HAP-1 (cell line): ENCODE data around the gene IFI30.
"Not testable (repeated sequence)": the region's sequence is repeated elsewhere in the genome, so short reads cannot be mapped to it uniquely, and the experiment has no call there.

Experiments
- DNase-seq, 2 experiments: peaks; one replicate each; pipeline ENCODE4 v3.0.0-alpha.2; 2016 to 2020; ENCODE audit warnings: low spot score in 2 of 2
- H3K27me3 ChIP-seq: fragments of 250-450 bp; sonication (Bioruptor Pico); 2 replicates; pipeline ENCODE4 v1.5.1; 2020; ENCODE audit warnings: low read depth, mild to moderate bottlenecking, moderate library complexity
- H3K36me3 ChIP-seq: fragments of 250-450 bp; sonication (Bioruptor Pico); replicated peaks from 2 replicates; pipeline ENCODE4 v1.5.1; 2020; ENCODE audit warnings: mild to moderate bottlenecking
- H3K4me1 ChIP-seq: fragments of 250-450 bp; sonication (Bioruptor Pico); 2 replicates; pipeline ENCODE4 v1.5.1; 2020; ENCODE audit warnings: mild to moderate bottlenecking
- H3K4me3 ChIP-seq: fragments of 250-450 bp; sonication (Bioruptor Pico); 2 replicates; pipeline ENCODE4 v1.5.1; 2020; ENCODE audit warnings: mild to moderate bottlenecking, moderate library complexity
- H3K9me3 ChIP-seq: fragments of 250-450 bp; sonication (Bioruptor Pico); 2 replicates; pipeline ENCODE4 v1.5.1; 2020; ENCODE audit warnings: mild to moderate bottlenecking, moderate library complexity
- in situ Hi-C: fragments of 300-500 bp; cut with MboI; formaldehyde crosslinking; loops from 3 replicates; pipeline ENCODE4 v1.14.3; 2020; ENCODE audit warnings: low sequenced_read_pairs, inconsistent platforms, mixed read lengths

Gene IFI30

DNA sequence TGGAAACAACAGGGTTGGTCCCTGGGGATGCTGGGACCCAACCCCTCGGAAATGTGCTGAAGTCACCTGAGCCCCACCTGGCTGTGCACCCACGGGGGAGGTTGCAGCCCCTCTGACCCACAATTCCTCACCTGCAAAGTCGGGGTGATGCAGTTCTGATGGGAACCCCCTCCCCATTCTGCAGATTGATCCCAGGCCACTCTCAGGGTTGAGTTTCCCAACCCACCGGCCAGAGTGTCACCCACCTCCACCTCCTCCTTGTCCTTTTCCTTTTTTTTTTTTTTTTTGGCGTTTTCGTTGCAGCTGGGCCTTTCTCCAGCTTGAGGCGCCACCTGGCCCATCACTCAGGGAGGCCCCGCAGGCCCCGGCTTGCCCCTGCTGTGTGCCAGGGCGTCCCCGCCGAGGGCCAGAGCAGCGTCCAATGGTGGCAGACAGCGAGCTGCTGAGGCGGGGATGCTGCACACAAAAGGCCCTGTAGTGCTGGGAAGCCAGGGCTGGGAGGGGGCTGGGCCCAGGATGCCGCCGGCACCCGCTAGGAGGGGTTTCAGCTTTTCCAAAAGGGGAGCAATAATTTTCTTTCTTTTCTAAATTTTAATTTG lies 16.0 kb upstream of the IFI30 start:
- in situ Hi-C loops: no loop called here
- peak in 1 of 2 experiments; percentile 65 for DNase-seq

DNA sequence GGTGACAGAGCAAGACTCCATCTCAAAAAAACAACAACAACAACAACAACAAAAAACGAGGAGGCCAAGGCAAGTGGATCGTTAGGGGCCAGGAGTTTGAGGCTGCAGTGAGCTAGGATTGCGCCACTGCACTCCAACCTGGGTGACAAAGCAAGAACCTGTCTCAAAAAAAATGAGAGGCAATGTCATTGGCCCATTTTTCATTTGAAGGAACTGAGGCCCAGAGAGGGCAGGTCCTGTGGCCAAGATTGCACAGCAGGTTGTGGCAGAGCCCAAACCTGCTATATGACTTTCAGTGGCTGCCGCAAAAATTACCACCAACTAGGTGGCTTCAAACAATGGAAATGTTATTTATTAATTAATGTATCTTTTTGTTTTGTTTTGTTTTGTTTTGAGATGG lies 15.1 kb upstream of the IFI30 start:
- no peak overlapping the region for H3K4me3 ChIP-seq
- no peak for DNase-seq
- H3K27me3 ChIP-seq: no peaks in the 10 kb centered on the region
- in situ Hi-C loops: no loop called here
- H3K9me3 ChIP-seq: no peaks in the 10 kb centered on the region
- H3K36me3 ChIP-seq: peaks cover 34% of the 10 kb centered on the region
- H3K4me1 ChIP-seq: peaks cover 21% of the 10 kb centered on the region

More for the DNA sequence above, 16.0 kb upstream of the IFI30 start:
- Histone ChIP-seq H3K9me3 (no peaks in the 10 kb centered on the region), H3K4me3 (no peak overlapping the region), H3K4me1 (peaks cover 21% of the 10 kb centered on the region), H3K27me3 (no peaks in the 10 kb centered on the region), H3K36me3 (peaks cover 25% of the 10 kb centered on the region)

DNA sequence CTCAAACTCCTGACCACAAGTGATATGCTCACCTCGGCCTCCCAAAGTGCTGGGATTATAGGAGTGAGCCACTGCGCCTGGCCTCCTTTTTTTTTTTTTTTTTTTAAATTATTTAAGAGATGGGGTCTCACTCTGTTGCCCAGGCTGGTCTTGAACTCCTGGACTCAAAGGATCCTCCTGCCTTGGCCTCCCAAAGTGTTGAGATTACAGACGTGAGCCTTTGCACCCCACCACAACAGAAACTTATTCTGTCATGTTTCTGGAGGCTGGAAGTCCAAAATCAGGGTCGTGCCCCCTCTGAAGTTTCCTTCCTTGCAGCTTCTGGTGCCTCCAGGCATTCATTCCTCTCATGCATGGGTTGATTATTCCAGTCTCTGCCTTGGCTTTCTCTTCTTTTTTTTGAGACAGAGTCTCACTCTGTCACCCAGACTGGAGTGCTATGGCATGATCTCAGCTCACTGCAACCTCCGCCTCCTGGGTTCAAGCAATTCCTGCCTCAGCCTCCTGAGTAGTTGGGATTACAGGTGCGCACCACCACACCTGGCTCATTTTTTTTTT lies 14.5 kb upstream of the IFI30 start:
- Histone ChIP-seq H3K36me3 (peaks cover 41% of the 10 kb centered on the region), H3K4me1 (peaks cover 21% of the 10 kb centered on the region)
- in situ Hi-C loops, H3K9me3 ChIP-seq, DNase-seq, H3K4me3 ChIP-seq, H3K27me3 ChIP-seq: not testable (repeated sequence)

DNA sequence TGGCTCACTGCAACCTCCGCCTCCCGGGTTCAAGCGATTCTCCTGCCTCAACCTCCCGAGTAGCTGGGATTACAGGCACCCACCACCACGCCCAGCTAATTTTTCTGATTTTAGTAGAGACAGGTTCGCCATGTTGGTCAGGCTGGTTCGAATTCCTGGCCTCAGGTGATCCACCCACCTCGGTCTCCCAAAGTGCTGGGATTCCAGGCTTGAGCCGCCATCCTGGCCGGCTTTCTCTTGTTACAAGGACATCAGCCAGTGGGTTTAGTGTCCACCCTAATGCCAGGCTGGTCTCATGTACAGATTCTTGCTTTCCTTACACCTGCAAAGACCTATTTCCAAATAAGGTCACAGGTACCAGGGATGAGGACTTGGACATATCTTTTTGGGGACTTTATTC lies 13.8 kb upstream of the IFI30 start:
- Histone ChIP-seq H3K36me3 (peaks cover 42% of the 10 kb centered on the region), H3K4me3 (no peak overlapping the region), H3K27me3 (no peaks in the 10 kb centered on the region), H3K4me1 (peaks cover 21% of the 10 kb centered on the region), H3K9me3 (no peaks in the 10 kb centered on the region)
- in situ Hi-C loops: no loop called here
- DNase-seq: no peak

DNA sequence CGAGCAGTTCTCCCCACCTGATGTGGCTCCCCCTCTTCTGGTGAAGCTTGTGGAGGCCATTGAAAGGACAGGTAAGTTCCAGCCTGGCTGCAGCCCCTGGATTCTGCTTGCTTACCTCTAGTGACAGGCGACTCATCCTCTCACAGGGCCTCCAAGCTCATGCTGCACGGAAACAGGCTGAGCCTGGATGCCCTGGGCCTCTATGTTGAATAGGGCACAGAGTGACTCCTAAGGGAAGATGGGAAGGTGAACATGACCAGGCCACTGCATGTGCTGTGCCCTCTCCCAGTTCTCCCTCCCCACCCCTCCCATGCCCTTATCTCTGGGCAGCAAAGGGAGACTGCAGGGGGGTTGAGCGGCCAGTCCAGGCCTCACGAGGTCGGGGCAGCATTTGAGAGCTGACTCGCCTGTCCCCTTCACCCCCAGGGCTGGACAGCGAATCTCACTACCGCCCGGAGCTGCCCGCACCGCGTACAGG lies 13.1 kb upstream of the IFI30 start:
- DNase-seq: no peak
- Histone ChIP-seq H3K4me3 (peak overlapping the region; percentile 28), H3K27me3 (no peaks in the 10 kb centered on the region), H3K9me3 (no peaks in the 10 kb centered on the region), H3K4me1 (peaks cover 21% of the 10 kb centered on the region), H3K36me3 (peaks cover 44% of the 10 kb centered on the region)
- in situ Hi-C loops: no loop called here

DNA sequence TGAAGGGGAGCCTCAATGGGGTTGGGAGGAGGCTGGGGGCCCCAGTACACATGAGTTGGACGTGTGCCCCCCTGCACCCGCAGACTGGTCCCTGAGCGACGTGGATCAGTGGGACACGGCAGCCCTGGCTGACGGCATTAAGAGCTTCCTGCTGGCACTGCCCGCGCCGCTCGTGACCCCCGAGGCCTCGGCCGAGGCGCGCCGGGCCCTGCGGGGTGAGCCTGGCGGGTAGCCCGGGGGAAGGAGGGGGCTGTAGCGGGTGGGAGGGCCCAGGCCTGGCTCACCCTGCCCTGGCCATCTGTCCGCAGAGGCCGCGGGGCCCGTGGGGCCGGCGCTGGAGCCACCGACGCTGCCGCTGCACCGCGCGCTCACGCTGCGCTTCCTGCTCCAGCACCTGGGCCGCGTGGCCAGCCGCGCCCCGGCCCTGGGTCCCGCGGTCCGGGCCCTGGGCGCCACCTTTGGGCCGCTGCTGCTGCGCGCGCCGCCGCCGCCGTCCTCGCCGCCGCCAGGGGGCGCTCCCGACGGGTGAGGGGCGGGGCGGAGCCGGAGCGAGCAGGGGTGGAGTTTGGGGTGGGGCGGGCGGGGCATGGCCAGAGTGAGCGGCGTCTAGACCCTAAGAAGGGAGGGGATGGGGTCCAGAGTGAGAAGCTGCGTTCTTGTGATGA lies 12.5 kb upstream of the IFI30 start:
- no peaks in the 10 kb centered on the region for H3K27me3 ChIP-seq
- H3K9me3 ChIP-seq: no peaks in the 10 kb centered on the region
- H3K4me1 ChIP-seq: peaks cover 21% of the 10 kb centered on the region
- H3K4me3 ChIP-seq: peak overlapping the region; percentile 28
- in situ Hi-C loops: no loop called here
- DNase-seq: peak; percentile 54 to 78
- H3K36me3 ChIP-seq: peaks cover 50% of the 10 kb centered on the region

DNA sequence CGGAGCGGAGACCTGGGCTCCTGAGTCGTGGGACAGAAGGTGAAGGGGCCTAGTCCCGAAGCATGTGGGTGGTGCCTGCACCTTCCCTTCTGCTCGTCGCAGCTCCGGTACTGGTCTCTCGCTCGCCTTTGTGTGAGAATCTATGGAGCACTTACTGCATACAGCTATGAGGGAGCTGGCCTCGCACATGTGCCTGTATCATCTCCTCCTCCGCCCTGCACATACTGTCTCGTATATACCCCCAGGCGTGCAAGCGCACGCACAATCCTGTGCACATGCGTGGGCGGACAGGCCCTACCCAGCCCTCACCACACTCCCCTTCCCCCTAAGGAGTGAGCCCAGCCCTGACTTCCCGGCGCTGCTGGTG lies 12.0 kb upstream of the IFI30 start:
- Histone ChIP-seq H3K4me3 (no peak overlapping the region), H3K4me1 (peaks cover 20% of the 10 kb centered on the region), H3K27me3 (no peaks in the 10 kb centered on the region), H3K36me3 (peaks cover 49% of the 10 kb centered on the region), H3K9me3 (no peaks in the 10 kb centered on the region)
- DNase-seq: no peak
- in situ Hi-C loops: no loop called here

DNA sequence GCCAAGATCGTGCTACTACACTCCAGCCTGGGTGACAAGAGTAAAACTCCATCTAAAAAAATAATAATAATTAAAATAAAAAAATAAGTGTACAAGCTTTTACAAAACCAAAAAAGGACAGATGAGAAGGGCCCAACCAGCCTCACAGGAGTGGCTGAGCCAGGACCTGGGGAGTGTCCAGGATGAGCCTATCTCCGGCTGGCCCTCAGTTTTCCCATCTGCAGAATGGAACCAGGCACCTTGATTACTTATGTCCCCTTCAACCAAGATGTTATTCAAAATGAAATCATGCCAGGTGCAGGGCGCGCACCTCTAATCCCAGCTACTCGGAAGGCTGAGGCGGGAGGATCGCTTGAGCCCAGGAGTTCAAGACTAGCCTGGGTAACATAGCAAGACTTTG lies 9.5 kb upstream of the IFI30 start:
- DNase-seq: no peak
- H3K4me3 ChIP-seq: no peak overlapping the region
- H3K27me3 ChIP-seq: no peaks in the 10 kb centered on the region
- in situ Hi-C loops: no loop called here
- no peaks in the 10 kb centered on the region for H3K9me3 ChIP-seq
- peaks cover 62% of the 10 kb centered on the region for H3K36me3 ChIP-seq
- H3K4me1 ChIP-seq: peaks cover 11% of the 10 kb centered on the region

DNA sequence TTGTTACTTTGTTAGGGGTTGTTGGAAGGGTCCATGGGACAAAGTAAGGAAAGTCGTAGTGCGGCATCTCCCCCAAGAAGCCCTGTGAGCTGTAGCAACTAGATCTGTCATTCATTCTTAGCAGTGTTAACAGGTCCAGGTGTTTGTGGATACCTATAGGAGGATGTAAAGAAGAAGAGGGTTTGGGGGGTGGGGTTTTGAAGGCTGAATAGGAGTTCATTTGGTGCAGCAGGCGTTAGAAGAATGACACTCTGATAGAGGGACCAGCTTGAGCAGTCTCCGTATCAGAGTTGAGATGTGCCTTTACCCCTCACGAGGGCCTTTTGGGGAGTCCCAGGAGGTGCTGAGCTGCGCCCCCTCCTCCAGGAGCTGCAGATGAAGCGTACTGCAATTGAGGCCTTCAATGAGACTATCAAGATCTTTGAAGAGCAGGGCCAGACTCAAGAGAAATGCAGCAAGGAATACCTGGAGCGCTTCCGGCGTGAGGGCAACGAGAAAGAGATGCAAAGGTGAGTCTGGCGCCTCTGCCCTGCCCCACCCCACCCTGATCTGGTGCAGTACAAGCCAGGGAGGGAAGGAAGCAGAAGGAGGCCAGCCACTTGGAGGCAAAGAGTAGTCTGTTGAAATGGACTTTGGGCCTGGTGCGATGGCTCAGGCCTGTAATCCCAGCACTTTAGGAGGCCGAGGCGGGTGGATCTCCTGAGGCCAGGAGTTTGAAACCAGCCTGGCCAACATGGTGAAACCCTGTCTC lies 7.6 kb upstream of the IFI30 start:
- Histone ChIP-seq H3K27me3 (no peaks in the 10 kb centered on the region), H3K9me3 (no peaks in the 10 kb centered on the region), H3K36me3 (peaks cover 55% of the 10 kb centered on the region), H3K4me1 (peaks cover 3% of the 10 kb centered on the region), H3K4me3 (no peak overlapping the region)
- in situ Hi-C loops: no loop called here
- no peak for DNase-seq

DNA sequence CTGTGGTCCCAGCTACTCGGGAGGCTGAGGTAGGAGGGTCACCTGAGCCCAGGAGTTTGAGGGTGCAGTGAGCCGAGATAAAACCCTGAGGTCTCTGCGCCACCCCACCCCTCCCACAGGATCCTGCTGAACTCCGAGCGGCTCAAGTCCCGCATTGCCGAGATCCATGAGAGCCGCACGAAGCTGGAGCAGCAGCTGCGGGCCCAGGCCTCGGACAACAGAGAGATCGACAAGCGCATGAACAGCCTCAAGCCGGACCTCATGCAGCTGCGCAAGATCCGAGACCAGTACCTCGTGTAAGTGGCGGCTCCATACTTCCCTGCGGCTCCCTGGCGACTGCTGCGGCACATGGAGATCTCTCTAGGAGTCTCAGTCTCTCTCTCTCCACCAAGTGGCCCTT lies 6.6 kb upstream of the IFI30 start:
- Histone ChIP-seq H3K27me3 (no peaks in the 10 kb centered on the region), H3K9me3 (no peaks in the 10 kb centered on the region), H3K36me3 (peaks cover 50% of the 10 kb centered on the region), H3K4me1 (no peaks in the 10 kb centered on the region), H3K4me3 (no peak overlapping the region)
- in situ Hi-C loops: no loop called here
- DNase-seq: no peak

DNA sequence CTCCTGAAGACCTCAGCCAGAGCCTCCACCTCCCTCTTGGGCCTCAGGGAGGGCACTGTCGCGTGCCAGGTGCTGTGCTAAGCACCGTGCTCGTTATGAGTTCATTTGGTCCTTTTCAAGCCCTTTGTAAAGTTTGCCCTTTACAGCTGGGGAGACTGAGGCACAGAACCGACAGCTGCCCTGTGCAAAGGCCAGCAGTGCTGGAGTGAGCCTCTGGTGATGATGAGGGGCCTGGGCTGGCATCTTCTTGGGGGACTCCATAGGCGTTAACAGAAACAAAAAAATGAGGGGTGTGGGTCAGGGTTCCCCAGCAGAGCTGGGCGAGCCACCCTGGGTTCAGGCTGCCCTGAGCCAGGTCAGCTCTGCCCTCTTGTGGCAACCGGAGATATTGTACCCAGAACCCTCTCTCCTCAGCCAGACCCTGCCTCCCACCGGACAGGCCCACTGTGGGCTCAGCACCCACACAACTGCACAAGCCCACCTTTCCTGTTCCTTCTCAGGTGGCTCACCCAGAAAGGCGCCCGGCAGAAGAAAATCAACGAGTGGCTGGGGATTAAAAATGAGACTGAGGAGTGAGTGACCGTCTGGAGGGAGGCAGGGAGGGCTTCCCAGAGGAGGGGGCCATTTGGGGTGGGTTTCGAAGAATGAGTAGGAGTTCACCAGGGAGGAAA lies 5.5 kb upstream of the IFI30 start:
- in situ Hi-C loops: no loop called here
- Histone ChIP-seq H3K4me3 (no peak overlapping the region), H3K36me3 (peaks cover 39% of the 10 kb centered on the region), H3K4me1 (no peaks in the 10 kb centered on the region), H3K27me3 (no peaks in the 10 kb centered on the region), H3K9me3 (no peaks in the 10 kb centered on the region)
- DNase-seq: peak; percentile 42 to 74

DNA sequence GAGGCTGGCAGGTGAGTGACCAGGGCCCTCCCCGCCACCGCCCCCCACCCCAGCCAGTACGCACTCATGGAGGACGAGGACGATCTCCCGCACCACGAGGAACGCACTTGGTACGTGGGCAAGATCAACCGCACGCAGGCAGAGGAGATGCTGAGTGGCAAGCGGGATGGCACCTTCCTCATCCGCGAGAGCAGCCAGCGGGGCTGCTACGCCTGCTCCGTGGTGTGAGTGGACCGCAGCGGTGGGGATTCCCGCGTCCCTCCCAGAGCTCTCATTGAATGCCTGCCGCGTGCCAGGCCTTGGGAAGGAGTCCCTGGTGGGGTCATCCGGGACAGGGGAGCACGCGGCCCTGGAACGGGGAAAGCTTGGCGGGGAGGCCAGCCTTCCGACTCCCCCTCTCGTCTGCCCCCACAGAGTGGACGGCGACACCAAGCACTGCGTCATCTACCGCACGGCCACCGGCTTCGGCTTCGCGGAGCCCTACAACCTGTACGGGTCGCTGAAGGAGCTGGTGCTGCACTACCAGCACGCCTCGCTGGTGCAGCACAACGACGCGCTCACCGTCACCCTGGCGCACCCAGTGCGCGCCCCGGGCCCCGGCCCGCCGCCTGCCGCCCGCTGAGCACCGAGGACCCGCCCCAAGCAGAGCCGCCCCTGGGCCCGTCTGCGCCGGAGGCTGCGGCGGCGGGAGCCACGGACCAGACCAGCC lies 4.8 kb upstream of the IFI30 start:
- in situ Hi-C loops: no loop called here
- Histone ChIP-seq H3K4me1 (peaks cover 3% of the 10 kb centered on the region), H3K4me3 (no peak overlapping the region), H3K27me3 (no peaks in the 10 kb centered on the region), H3K36me3 (peaks cover 32% of the 10 kb centered on the region), H3K9me3 (no peaks in the 10 kb centered on the region)
- DNase-seq: no peak

DNA sequence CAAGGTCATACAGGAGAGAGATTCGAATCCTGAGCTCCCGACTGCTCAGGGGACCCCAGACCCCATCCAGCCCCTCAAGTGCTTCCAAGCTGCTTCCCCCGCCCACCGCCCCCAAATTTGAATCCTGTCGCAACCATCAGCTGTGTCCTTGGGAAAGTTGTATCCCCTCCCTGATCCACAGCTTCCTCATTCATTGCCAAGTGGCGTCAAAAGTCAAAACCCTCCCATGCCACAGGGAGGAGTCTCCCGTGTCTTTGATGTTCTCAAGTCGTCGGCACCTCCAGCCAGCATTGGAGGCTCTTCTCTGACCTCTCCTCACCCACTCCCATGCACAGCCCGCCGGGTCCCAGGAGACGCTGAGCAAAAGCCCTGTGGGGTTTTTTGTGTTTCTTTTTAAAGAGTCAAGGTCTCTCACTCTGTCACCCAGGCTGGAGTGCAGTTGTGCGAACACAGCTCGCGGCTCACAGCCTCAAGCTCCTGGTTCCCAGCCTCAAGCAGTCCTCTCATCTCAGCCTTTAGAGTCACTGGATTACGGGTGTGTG lies 2.8 kb upstream of the IFI30 start:
- in situ Hi-C loops: no loop called here
- no peak for DNase-seq
- Histone ChIP-seq H3K27me3 (no peaks in the 10 kb centered on the region), H3K36me3 (peaks cover 28% of the 10 kb centered on the region), H3K4me1 (peaks cover 9% of the 10 kb centered on the region), H3K4me3 (no peak overlapping the region), H3K9me3 (no peaks in the 10 kb centered on the region)
